Esophagus muscularis mucosa (tissue), 4 donors: ENCODE data around the gene CUX1. TPM values are rescaled to one million over a fixed set of nuclear protein-coding genes. Genes with fewer than 3 reads are reported as not detected.

Source experiments
- DNase-seq: peaks from one replicate; pipeline ENCODE4 v3.0.0-alpha.2; 2017; ENCODE audit errors: extremely low spot score
- H3K27ac ChIP-seq, 4 donors: fragments of 200-600 bp; sonication (generic); replicated peaks in 1 of 4; 1 replicate in 3 of 4; 2 replicates in 1 of 4; pipeline ENCODE4 v1.5.1; 2016 to 2019; ENCODE audit warnings: mild to moderate bottlenecking in 1 of 4
- H3K27me3 ChIP-seq, 4 donors: fragments of 200-600 bp; sonication (generic); one replicate each; pipeline versions ENCODE4 v1.5.1 to v1.6.0; 2016 to 2019
- H3K36me3 ChIP-seq, 4 donors: fragments of 200-600 bp; sonication (generic); one replicate each; pipeline ENCODE4 v1.5.1; 2016 to 2019
- H3K4me1 ChIP-seq, 4 donors: fragments of 200-600 bp; sonication (generic); one replicate each; pipeline ENCODE4 v1.5.1; 2016 to 2019
- H3K4me3 ChIP-seq, 4 donors: fragments of 200-600 bp; sonication (generic); 1 replicate in 2 of 4; 2 replicates in 2 of 4; pipeline ENCODE4 v1.5.1; 2016 to 2019; ENCODE audit warnings: mild to moderate bottlenecking in 4 of 4, moderate library complexity in 1 of 4
- H3K9me3 ChIP-seq, 4 donors: fragments of 200-600 bp; sonication (generic); 1 replicate in 3 of 4; 2 replicates in 1 of 4; pipeline ENCODE4 v1.5.1; 2016 to 2019
- CTCF ChIP-seq, 3 experiments: fragments of 200-600 bp in 2 of 3; fragments of 450-650 bp in 1 of 3; sonication (generic) in 2 of 3; IDR thresholded peaks; one replicate each; pipeline ENCODE4 v1.5.1; 2017 to 2019; ENCODE audit warnings: antibody characterized with exemption in 3 of 3, mild to moderate bottlenecking in 2 of 3, moderate library complexity in 1 of 3
- EP300 ChIP-seq: sonication (generic); formaldehyde crosslinking; IDR thresholded peaks from one replicate; pipeline ENCODE4 v1.6.1; 2017; ENCODE audit warnings: antibody characterized with exemption
- POLR2A ChIP-seq: fragments of 450-650 bp; IDR thresholded peaks from one replicate; pipeline ENCODE4 v1.6.1; 2017; ENCODE audit warnings: antibody characterized with exemption, moderate library complexity, mild to moderate bottlenecking, low read depth
- POLR2AphosphoS5 ChIP-seq, 2 donors: sonication (generic); formaldehyde crosslinking; IDR thresholded peaks; one replicate each; pipeline ENCODE4 v1.6.1; 2017; ENCODE audit warnings: antibody characterized with exemption in 2 of 2
- WGBS: methylation state at CpG from one replicate; pipeline ENCODE4 v1.1.5; 2018; 5-methylcytosine and 5-hydroxymethylcytosine counted together
- intact Hi-C: fragments of 100-400 bp; cut with DNase I; formaldehyde crosslinking; loops from one replicate; pipeline ENCODE4 v1.15.1; 2023
- total RNA-seq, 4 donors: library from RNA; depleted of rRNA; stranded (reverse); fragments of >200 nt; gene quantifications; one replicate each; pipeline versions ENCODE4 v1.1.0 to v1.2.1, GENCODE V29; 2016

CUX1 gene
- total RNA-seq, 4 donors from 2014 or later = 61.5 to 136 (median 92.3) TPM

- Histone ChIP-seq H3K9me3 (no peaks in the 10 kb centered on the region), H3K36me3 (no peaks in the 10 kb centered on the region), H3K27me3 (no peaks in the 10 kb centered on the region), H3K27ac (no peak overlapping the region), H3K4me1 (no peaks in the 10 kb centered on the region), H3K4me3 (no peak overlapping the region)
- 74% methylated on average over 9 of the region's 9 CpGs for WGBS
- no peak for TF ChIP-seq EP300
- no peak for TF ChIP-seq POLR2AphosphoS5 (IDR thresholded peaks at IDR 0.05)
- TF ChIP-seq POLR2A = no peak
- no peak for TF ChIP-seq CTCF (IDR thresholded peaks at IDR 0.05)
- intact Hi-C loops = no loop called here
- no peak for DNase-seq
Measured at GRCh38 chr7:102261451-102261850, 444.0 kb downstream of the CUX1 start.

GRCh38 chr7:102262546-102262945, 445.1 kb downstream of the CUX1 start:
- intact Hi-C loops = no loop called here
- Histone ChIP-seq H3K27ac (no peak overlapping the region), H3K9me3 (no peaks in the 10 kb centered on the region), H3K4me1 (no peaks in the 10 kb centered on the region), H3K36me3 (no peaks in the 10 kb centered on the region), H3K27me3 (no peaks in the 10 kb centered on the region), H3K4me3 (no peak overlapping the region)
- DNase-seq = no peak
- WGBS = 92% methylated on average over 12 of the region's 13 CpGs
- TF ChIP-seq POLR2AphosphoS5 (IDR thresholded peaks at IDR 0.05) = no peak
- no peak for TF ChIP-seq CTCF (IDR thresholded peaks at IDR 0.05)
- no peak for TF ChIP-seq EP300
- TF ChIP-seq POLR2A = no peak

- Histone ChIP-seq H3K9me3 (no peaks in the 10 kb centered on the region), H3K4me3 (no peak overlapping the region), H3K36me3 (no peaks in the 10 kb centered on the region), H3K27me3 (no peaks in the 10 kb centered on the region), H3K27ac (no peak overlapping the region), H3K4me1 (no peaks in the 10 kb centered on the region)
- no peak for DNase-seq
- no peak for TF ChIP-seq CTCF (IDR thresholded peaks at IDR 0.05)
- no peak for TF ChIP-seq POLR2A
- no peak for TF ChIP-seq EP300
- TF ChIP-seq POLR2AphosphoS5 (IDR thresholded peaks at IDR 0.05) = no peak
- intact Hi-C loops = no loop called here
- 84% methylated on average over 10 of the region's 13 CpGs for WGBS
Measured at GRCh38 chr7:102264367-102264891, 447.0 kb downstream of the CUX1 start.

- no peaks in the 10 kb centered on the region for H3K9me3 ChIP-seq
Measured at GRCh38 chr7:102266541-102266940, 449.1 kb downstream of the CUX1 start.

GRCh38 chr7:102268635-102269034, 451.2 kb downstream of the CUX1 start:
- 95% methylated on average over 10 of the region's 10 CpGs for WGBS
- no peaks in the 10 kb centered on the region for H3K9me3 ChIP-seq
- no peaks in the 10 kb centered on the region for H3K36me3 ChIP-seq
- intact Hi-C loops = no loop called here
- H3K4me3 ChIP-seq = no peak overlapping the region
- DNase-seq = no peak
- TF ChIP-seq CTCF (IDR thresholded peaks at IDR 0.05) = no peak
- no peak for TF ChIP-seq POLR2AphosphoS5 (IDR thresholded peaks at IDR 0.05)
- TF ChIP-seq POLR2A = no peak
- no peak for TF ChIP-seq EP300
- H3K27ac ChIP-seq = no peak overlapping the region
- no peaks in the 10 kb centered on the region for H3K27me3 ChIP-seq
- H3K4me1 ChIP-seq = peaks cover 0 to 6% (median 4%) of the 10 kb centered on the region in 4 donors

More at GRCh38 chr7:102266541-102266940, 449.1 kb downstream of the CUX1 start:
- TF ChIP-seq POLR2A = no peak
- intact Hi-C loops = no loop called here
- H3K4me1 ChIP-seq = no peaks in the 10 kb centered on the region
- no peaks in the 10 kb centered on the region for H3K36me3 ChIP-seq
- 82% methylated on average over 14 of the region's 14 CpGs for WGBS
- no peak overlapping the region for H3K27ac ChIP-seq
- DNase-seq = no peak
- no peaks in the 10 kb centered on the region for H3K27me3 ChIP-seq
- H3K4me3 ChIP-seq = no peak overlapping the region
